Measurements from ENCODE around the gene VPS36.

The VPS36 gene

DNA sequence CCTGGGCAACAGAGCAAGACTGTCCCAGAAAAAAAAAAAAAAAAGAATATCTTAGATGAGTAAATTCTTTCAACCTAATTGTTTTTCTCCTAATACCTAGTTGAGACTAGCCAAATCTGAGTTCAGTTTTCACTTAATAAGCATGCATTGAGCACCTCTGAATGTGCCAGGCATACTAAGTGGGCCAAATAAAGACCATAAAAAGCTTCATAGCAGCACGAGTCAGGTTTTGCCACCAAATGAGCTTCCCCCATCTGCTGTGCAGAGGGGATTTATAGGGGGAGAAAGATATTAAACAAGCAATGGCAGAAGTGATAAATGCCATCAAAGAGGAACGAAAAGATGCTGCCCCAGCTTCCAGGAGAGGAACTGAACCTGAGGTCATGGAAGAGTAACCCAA lies 55.8 kb downstream of the VPS36 start:
- in situ Hi-C loops (cut with HindIII; ENCODE audit: low sequenced_read_pairs) = no loop called here
- no peak overlapping the region for H3K4me3 ChIP-seq (ENCODE audit: low read depth, low read length)
- TF ChIP-seq, protein P1, sequence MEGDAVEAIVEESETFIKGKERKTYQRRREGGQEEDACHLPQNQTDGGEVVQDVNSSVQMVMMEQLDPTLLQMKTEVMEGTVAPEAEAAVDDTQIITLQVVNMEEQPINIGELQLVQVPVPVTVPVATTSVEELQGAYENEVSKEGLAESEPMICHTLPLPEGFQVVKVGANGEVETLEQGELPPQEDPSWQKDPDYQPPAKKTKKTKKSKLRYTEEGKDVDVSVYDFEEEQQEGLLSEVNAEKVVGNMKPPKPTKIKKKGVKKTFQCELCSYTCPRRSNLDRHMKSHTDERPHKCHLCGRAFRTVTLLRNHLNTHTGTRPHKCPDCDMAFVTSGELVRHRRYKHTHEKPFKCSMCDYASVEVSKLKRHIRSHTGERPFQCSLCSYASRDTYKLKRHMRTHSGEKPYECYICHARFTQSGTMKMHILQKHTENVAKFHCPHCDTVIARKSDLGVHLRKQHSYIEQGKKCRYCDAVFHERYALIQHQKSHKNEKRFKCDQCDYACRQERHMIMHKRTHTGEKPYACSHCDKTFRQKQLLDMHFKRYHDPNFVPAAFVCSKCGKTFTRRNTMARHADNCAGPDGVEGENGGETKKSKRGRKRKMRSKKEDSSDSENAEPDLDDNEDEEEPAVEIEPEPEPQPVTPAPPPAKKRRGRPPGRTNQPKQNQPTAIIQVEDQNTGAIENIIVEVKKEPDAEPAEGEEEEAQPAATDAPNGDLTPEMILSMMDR (IDR thresholded peaks at IDR 0.05; ENCODE audit: low read depth, low read length) = no peak
- no peak for DNase-seq (ENCODE audit: low read depth, low spot score)

DNA sequence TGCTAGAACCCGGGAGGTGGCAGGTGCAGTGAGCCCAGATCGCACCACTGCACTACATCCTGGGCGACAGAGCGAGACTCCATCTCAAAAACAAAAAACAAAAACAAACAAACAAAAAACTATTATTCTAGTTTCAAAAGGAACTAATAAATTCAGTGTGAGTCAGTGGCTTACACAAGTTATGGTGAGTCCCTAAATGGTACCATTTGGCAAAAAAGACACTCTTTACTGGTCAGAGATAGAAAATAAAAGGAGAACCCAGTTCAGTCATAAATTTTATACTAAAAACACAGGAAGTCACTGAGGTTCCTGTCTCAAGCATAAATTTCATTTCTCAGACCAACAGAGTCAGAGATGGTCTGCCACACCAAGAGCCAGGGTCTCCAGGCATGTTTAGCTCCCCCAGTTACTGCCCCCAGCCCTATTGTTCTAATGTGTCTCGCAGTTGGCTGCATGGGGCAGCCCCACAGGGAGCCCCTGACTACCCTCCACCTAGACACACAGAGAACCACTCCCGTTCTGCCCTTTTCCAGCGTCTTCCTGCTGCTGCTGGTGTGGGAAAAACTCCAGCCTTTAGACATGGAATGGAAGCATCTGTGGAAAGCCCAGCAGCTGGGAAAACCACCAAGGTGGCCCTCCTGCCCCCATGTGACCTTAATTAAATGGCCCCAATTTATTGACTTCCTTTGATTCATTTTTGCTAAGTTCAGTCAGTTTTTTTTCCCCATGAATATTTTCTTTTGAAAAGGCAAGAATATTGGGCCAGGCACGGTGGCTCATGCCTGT lies 56.7 kb downstream of the VPS36 start:
- H3K4me3 ChIP-seq (ENCODE audit: low read depth, low read length) = no peak overlapping the region
- TF ChIP-seq, protein P1 (IDR thresholded peaks at IDR 0.05; ENCODE audit: low read depth, low read length) = no peak
- no peak for DNase-seq (ENCODE audit: low read depth, low spot score)
- in situ Hi-C loops (cut with HindIII; ENCODE audit: low sequenced_read_pairs) = no loop called here

DNA sequence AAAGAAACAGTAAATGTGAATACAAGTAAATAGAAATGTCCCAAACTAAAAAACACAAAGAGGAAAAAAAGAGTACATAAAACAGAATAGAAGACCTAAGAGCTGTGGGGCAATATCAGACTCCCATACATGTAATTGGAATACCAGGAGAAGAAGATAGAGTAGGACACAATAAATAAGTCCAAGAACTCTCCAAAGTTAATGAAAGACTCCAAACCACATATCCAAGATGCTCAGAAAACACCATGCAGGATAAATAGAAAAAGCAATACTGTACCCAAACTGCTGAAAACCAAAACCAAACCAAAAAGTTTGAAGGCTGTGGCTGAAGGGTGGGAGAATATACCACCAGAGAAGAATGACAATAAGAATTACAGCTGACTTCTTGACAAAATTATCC lies 62.7 kb downstream of the VPS36 start:
- H3K4me3 ChIP-seq (ENCODE audit: low read depth, low read length) = no peak overlapping the region
- TF ChIP-seq, protein P1 (IDR thresholded peaks at IDR 0.05; ENCODE audit: low read depth, low read length) = no peak
- no peak for DNase-seq (ENCODE audit: low read depth, low spot score)
- in situ Hi-C loops (cut with HindIII; ENCODE audit: low sequenced_read_pairs) = no loop called here

DNA sequence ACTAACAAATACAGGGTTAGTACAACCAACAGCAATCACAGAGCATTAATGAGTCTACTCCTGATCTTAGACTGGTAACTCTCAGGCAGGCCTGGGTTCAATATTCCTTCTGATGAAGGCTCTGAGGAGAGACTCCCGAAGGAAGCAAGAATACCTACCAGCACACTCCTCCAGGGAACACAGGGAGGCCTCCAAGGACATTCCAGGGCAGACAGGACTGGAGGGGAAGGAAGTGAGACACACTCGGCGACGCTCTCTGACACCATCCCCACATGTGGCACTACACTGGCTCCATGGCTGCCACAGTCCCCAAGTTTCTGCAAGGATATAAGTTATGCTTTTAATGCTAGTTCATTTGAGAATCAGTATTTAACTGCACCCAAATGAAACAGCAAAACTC lies 64.6 kb downstream of the VPS36 start:
- H3K4me3 ChIP-seq (ENCODE audit: low read depth, low read length) = no peak overlapping the region
- TF ChIP-seq, protein P1 (IDR thresholded peaks at IDR 0.05; ENCODE audit: low read depth, low read length) = no peak
- no peak for DNase-seq (ENCODE audit: low read depth, low spot score)
- in situ Hi-C loops (cut with HindIII; ENCODE audit: low sequenced_read_pairs) = no loop called here

DNA sequence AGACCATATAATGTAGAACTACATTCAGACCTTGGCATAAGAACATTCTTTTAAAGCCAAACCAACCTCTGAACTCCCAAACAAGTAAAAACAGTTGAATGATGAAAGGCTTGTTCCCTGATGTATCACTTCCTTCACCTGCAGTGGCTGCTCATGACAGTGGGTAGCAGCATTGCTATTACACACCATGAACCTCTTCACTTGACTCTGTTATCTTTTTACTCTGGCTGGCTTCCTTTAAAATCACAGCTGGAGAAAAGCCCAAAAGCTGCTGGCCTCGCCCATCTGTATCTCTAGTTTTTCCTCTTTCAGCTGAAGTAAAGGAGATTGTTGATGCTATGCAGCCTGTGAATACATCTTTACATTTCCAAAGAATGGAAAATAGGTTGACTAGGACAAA lies 67.1 kb downstream of the VPS36 start:
- in situ Hi-C loops (cut with HindIII; ENCODE audit: low sequenced_read_pairs) = no loop called here
- no peak for DNase-seq (ENCODE audit: low read depth, low spot score)
- no peak overlapping the region for H3K4me3 ChIP-seq (ENCODE audit: low read depth, low read length)
- TF ChIP-seq, protein P1 (IDR thresholded peaks at IDR 0.05; ENCODE audit: low read depth, low read length) = no peak

DNA sequence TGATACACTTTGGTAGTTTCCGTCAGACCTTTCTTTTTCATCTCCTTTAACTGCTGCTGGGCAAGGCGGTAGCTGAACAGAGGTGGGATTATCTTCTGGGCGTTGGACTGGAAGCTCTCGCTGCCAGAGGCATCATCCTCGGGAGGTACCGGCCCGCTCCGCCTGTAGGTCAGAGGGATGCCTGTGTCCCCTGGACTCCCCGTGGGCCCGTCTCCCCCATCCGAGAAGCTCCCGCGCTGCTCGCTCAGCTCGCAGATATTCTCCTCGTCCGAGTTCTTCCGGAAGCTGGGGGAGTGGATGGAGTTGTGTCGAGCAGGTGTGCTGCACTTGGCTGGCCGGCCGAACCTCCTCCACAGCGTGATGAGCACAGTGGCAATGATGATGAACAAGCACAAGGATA lies 72.1 kb downstream of the VPS36 start:
- TF ChIP-seq, protein P1 (IDR thresholded peaks at IDR 0.05; ENCODE audit: low read depth, low read length) = no peak
- no peak for DNase-seq (ENCODE audit: low read depth, low spot score)
- in situ Hi-C loops (cut with HindIII; ENCODE audit: low sequenced_read_pairs) = no loop called here

More for the DNA sequence above, 72.1 kb downstream of the VPS36 start:
- H3K4me3 ChIP-seq (ENCODE audit: low read depth, low read length) = no peak overlapping the region
